Endothelial cell of umbilical vein (primary cell): Measurements from ENCODE around the gene FRMD5. TPM values are rescaled to one million over a fixed set of nuclear protein-coding genes. Genes with fewer than 3 reads are reported as not detected.

Experiments
- BruUV-seq: library from RNA; stranded (reverse); fragments of 400-500 nt; replicated peaks from 2 replicates; lab custom pipeline; 2021; lab: Mats Ljungman, UMichigan
- CTCF ChIA-PET: fragments of 300-600, 350-600 bp; sonication (Branson Sonifier 250); formaldehyde crosslinking; loops from one replicate; lab custom pipeline; 2021; ENCODE audit warnings: antibody characterized with exemption, inconsistent platforms; lab: Charles Lee
- POLR2A ChIA-PET: fragments of 300-600, 350-600 bp; sonication (Branson Sonifier 250); formaldehyde crosslinking; loops from one replicate; lab custom pipeline; 2021; ENCODE audit warnings: antibody characterized with exemption, inconsistent platforms; lab: Charles Lee
- DNase-seq: peaks from one replicate; pipeline ENCODE4 v3.0.0-alpha.2; 2011; ENCODE audit warnings: low read depth, low spot score
- FAIRE-seq: peaks from 2 replicates; lab custom pipeline; 2011; peaks lifted over from hg19 to GRCh38; lab: Jason Lieb, UNC
- H2AFZ ChIP-seq: 2 replicates; pipeline ENCODE4 v1.6.0; 2012; ENCODE audit warnings: low read depth, low read length, control low read depth, inconsistent platforms
- H3K27ac ChIP-seq: 2 replicates; pipeline ENCODE4 v1.5.1; 2011; ENCODE audit warnings: low read depth, mild to moderate bottlenecking, control low read depth, low read length, moderate library complexity; ENCODE audit not compliant: insufficient read depth
- H3K27me3 ChIP-seq, 2 experiments: 2 replicates each; pipeline versions ENCODE4 v1.6.0 to v1.6.1; 2011; ENCODE audit warnings: low read length in 2 of 2, mixed read lengths in 1 of 2; ENCODE audit not compliant: control insufficient read depth in 2 of 2, insufficient read depth in 2 of 2
- H3K36me3 ChIP-seq, 2 experiments: 2 replicates in 1 of 2; 3 replicates in 1 of 2; pipeline ENCODE4 v1.5.1; 2011; ENCODE audit warnings: low read length in 2 of 2, mild to moderate bottlenecking in 1 of 2, moderate library complexity in 1 of 2; ENCODE audit not compliant: control insufficient read depth in 2 of 2, insufficient read depth in 2 of 2; ENCODE audit errors: extremely low read depth in 1 of 2
- H3K4me1 ChIP-seq: 3 replicates; pipeline ENCODE4 v1.5.1; 2011; ENCODE audit warnings: mild to moderate bottlenecking, low read length; ENCODE audit not compliant: control insufficient read depth, insufficient read depth; ENCODE audit errors: extremely low read depth
- H3K4me2 ChIP-seq: 2 replicates; pipeline ENCODE4 v1.6.1; 2011; ENCODE audit warnings: low read length, control low read depth, mixed read lengths; ENCODE audit not compliant: insufficient read depth
- H3K4me3 ChIP-seq, 3 experiments: fragments of 200-600 bp in 1 of 3; sonication (generic), shearing (Covaris generic) in 1 of 3; replicated peaks in 1 of 3; 2 replicates each; pipeline ENCODE4 v1.5.1; 2011 to 2016; ENCODE audit warnings: control low read depth in 3 of 3, low read length in 3 of 3, mild to moderate bottlenecking in 2 of 3, inconsistent platforms in 1 of 3, low read depth in 1 of 3, moderate library complexity in 1 of 3; ENCODE audit not compliant: insufficient read depth in 1 of 3
- H3K79me2 ChIP-seq: 2 replicates; pipeline ENCODE4 v1.6.0; 2012; ENCODE audit warnings: low read length, inconsistent platforms; ENCODE audit not compliant: control insufficient read depth, insufficient read depth
- H3K9ac ChIP-seq: replicated peaks from 2 replicates; pipeline ENCODE3; 2011; ENCODE audit warnings: low read length, control low read depth; ENCODE audit not compliant: insufficient read depth; ENCODE audit errors: extremely low read depth
- H3K9me1 ChIP-seq: replicated peaks from 3 replicates; pipeline ENCODE4 v1.6.0; 2011; ENCODE audit warnings: mild to moderate bottlenecking, low read length; ENCODE audit not compliant: control insufficient read depth, insufficient read depth; ENCODE audit errors: extremely low read depth
- H3K9me3 ChIP-seq: replicated peaks from 2 replicates; pipeline ENCODE4 v1.5.1; 2012; ENCODE audit warnings: low read length, inconsistent platforms; ENCODE audit not compliant: control insufficient read depth, insufficient read depth
- H4K20me1 ChIP-seq: replicated peaks from 2 replicates; pipeline ENCODE3; 2011; ENCODE audit warnings: mild to moderate bottlenecking, low read length; ENCODE audit not compliant: control insufficient read depth, insufficient read depth; ENCODE audit errors: extremely low read depth
- EZH2 ChIP-seq: IDR thresholded peaks from 2 replicates; pipeline ENCODE4 v1.6.1; 2012; ENCODE audit warnings: borderline replicate concordance, low read depth, mild to moderate bottlenecking, moderate library complexity, low read length, inconsistent platforms; ENCODE audit not compliant: severe bottlenecking
- FOS ChIP-seq: IDR thresholded peaks from 2 replicates; pipeline ENCODE4 v1.6.1; 2011; ENCODE audit warnings: mild to moderate bottlenecking, low read length, moderate library complexity, borderline replicate concordance; ENCODE audit not compliant: insufficient read depth
- GATA2 ChIP-seq: IDR thresholded peaks from 2 replicates; pipeline ENCODE4 v1.7.0; 2011; ENCODE audit warnings: low read depth, mild to moderate bottlenecking, moderate library complexity, mixed read lengths, low read length; ENCODE audit not compliant: insufficient read length, insufficient read depth
- JUN ChIP-seq: IDR thresholded peaks from 2 replicates; pipeline ENCODE4 v1.6.1; 2011; ENCODE audit warnings: borderline replicate concordance, low read depth; ENCODE audit not compliant: insufficient read length, insufficient read depth
- MYC ChIP-seq: IDR thresholded peaks from one replicate; pipeline ENCODE4 v1.6.1; 2011; ENCODE audit warnings: mild to moderate bottlenecking, low read depth, low read length
- POLR2A ChIP-seq: IDR thresholded peaks from 2 replicates; pipeline ENCODE4 v1.6.1; 2012; ENCODE audit warnings: low read depth, mild to moderate bottlenecking, control low read depth, low read length
- POLR2AphosphoS5 ChIP-seq: IDR thresholded peaks from 2 replicates; pipeline ENCODE4 v1.6.1; 2012; ENCODE audit warnings: low read depth, mild to moderate bottlenecking, control low read depth, low read length, moderate library complexity; ENCODE audit not compliant: insufficient read depth
- dilution Hi-C: fragments of 300-500 bp; cut with MboI; formaldehyde crosslinking; loops from one replicate; pipeline ENCODE4 v1.15.0; 2019; ENCODE audit warnings: low sequenced_read_pairs; ENCODE audit not compliant: extremely low pct_ligation_motif_present
- intact Hi-C: fragments of 100-400 bp; cut with micrococcal nuclease; formaldehyde crosslinking; loops from one replicate; pipeline ENCODE4 v1.10.0; 2022
- polyA plus RNA-seq, 4 experiments: library from polyadenylated mRNA; depleted of rRNA in 3 of 4; stranded (reverse) in 3 of 4; unstranded in 1 of 4; fragments of >200 nt; gene quantifications; 2 replicates each; pipeline versions ENCODE4 v1.2.1 to v1.2.3, GENCODE V29; 2011 to 2012; ENCODE audit warnings: missing spikeins in 1 of 4
- total RNA-seq: library from RNA; stranded (reverse); gene quantifications from 2 replicates; pipeline ENCODE4 v1.2.3, GENCODE V29; 2021
- TF ChIP-seq, protein P1 (sequence below), 2 donors: IDR thresholded peaks; 1 replicate in 1 of 2; 2 replicates in 1 of 2; pipeline ENCODE4 v1.5.1; 2011; ENCODE audit warnings: low read length in 2 of 2, mild to moderate bottlenecking in 2 of 2, moderate library complexity in 2 of 2, control low read depth in 1 of 2, inconsistent platforms in 1 of 2, low read depth in 1 of 2; ENCODE audit not compliant: insufficient read depth in 1 of 2; ENCODE audit errors: extremely low read depth in 1 of 2
- TF ChIP-seq, protein P2 (sequence below): IDR thresholded peaks from 2 replicates; pipeline ENCODE4 v1.6.1; 2011; ENCODE audit not compliant: insufficient read depth, insufficient read length

The FRMD5 gene
- total and polyA plus RNA-seq, 2 donors (not counting 3 experiments of a cell fraction or from before 2014, with no cell fraction given) = 16.7 to 20.2 TPM

DNA sequence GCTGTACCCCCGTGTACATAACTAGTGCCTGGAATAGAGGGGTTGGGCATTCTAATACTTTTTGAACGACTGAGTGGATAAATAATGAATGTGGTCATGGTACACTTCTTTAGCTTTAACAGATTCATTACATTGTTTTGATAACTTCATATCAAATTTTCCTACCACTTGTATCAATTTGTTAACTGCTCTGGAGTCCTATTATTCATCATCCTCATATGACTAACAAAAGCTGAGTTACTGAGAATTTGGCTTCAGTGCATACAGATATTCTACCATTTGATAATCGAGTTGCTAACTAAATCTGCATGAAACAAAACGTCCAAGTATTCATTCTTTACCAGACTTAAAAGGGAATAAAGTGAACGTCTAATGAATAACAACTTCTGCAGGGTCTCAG lies 31.7 kb downstream of the FRMD5 start:
- H3K79me2 ChIP-seq = no peaks in the 10 kb centered on the region
- no peaks in the 10 kb centered on the region for H3K27me3 ChIP-seq
- H3K9me1 ChIP-seq = no peaks in the 10 kb centered on the region
- no TSS peak for BruUV-seq
- intact Hi-C loops (no loop called here), dilution Hi-C loops (no loop called here)
- DNase-seq = no peak
- no peak overlapping the region for H3K4me3 ChIP-seq
- no peak for TF ChIP-seq JUN
- TF ChIP-seq POLR2A = no peak
- TF ChIP-seq, protein P1, sequence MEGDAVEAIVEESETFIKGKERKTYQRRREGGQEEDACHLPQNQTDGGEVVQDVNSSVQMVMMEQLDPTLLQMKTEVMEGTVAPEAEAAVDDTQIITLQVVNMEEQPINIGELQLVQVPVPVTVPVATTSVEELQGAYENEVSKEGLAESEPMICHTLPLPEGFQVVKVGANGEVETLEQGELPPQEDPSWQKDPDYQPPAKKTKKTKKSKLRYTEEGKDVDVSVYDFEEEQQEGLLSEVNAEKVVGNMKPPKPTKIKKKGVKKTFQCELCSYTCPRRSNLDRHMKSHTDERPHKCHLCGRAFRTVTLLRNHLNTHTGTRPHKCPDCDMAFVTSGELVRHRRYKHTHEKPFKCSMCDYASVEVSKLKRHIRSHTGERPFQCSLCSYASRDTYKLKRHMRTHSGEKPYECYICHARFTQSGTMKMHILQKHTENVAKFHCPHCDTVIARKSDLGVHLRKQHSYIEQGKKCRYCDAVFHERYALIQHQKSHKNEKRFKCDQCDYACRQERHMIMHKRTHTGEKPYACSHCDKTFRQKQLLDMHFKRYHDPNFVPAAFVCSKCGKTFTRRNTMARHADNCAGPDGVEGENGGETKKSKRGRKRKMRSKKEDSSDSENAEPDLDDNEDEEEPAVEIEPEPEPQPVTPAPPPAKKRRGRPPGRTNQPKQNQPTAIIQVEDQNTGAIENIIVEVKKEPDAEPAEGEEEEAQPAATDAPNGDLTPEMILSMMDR (IDR thresholded peaks at IDR 0.05; ENCODE audit: extremely low read depth in 1 of 2, insufficient read depth in 1 of 2, low read depth in 1 of 2, low read length in 2 of 2) = no peak
- no peak for TF ChIP-seq POLR2AphosphoS5
- no peak for TF ChIP-seq MYC
- no peak for TF ChIP-seq EZH2
- TF ChIP-seq, protein P2, sequence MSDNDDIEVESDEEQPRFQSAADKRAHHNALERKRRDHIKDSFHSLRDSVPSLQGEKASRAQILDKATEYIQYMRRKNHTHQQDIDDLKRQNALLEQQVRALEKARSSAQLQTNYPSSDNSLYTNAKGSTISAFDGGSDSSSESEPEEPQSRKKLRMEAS = no peak
- TF ChIP-seq FOS = no peak
- TF ChIP-seq GATA2 = no peak
- H3K9me3 ChIP-seq = no peaks in the 10 kb centered on the region
- no peak for FAIRE-seq
- H2AFZ ChIP-seq = no peak overlapping the region
- ChIA-PET CTCF (interaction anchor here (1.4 kb wide), 1 partner anchor 97 kb away, joined by 4 read pairs; no protein-coding TSS in a partner anchor), POLR2A (no interaction called here)
- H3K36me3 ChIP-seq = peaks cover 2 to 4% of the 10 kb centered on the region in 2 experiments
- peaks cover 11% of the 10 kb centered on the region for H3K4me1 ChIP-seq
- H3K27ac ChIP-seq = no peak overlapping the region
- H4K20me1 ChIP-seq = no peaks in the 10 kb centered on the region
- H3K4me2 ChIP-seq = no peak overlapping the region
- no peak overlapping the region for H3K9ac ChIP-seq
